NCI-H2171 treated with DMSO at 0.1 percent for 48 hours (cell line): Measurements from ENCODE around the gene CTRL.

Experiments
- DNase-seq: peaks from one replicate; lab custom pipeline; 2025; lab: John Stamatoyannopoulos, UW

CTRL gene

DNA sequence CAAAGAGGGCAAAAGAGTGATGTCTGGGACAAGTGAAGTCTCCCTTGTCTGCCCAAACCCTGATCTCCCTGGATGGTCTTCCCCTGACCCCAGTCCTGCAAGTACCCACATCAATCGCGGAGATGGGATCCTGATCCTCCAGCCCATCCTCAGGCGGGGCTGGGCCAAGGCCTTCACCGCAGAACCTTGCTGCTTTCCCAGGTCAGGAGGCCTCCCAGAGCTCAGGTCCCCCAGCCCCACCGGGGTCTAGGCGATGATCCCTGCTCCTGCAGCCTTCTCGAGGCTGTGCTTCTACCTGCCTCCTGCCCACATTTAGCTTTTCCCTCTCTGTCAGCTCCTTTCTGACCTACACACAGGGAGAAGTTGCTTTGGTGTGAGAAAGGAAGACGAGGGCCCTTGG is 30.5 kb upstream of the CTRL start:
- no peak for DNase-seq

- peak; percentile 74 for DNase-seq
These were observed 29.9 kb upstream of the CTRL start for GRCh38 chr16:67961551-67961957.

DNA sequence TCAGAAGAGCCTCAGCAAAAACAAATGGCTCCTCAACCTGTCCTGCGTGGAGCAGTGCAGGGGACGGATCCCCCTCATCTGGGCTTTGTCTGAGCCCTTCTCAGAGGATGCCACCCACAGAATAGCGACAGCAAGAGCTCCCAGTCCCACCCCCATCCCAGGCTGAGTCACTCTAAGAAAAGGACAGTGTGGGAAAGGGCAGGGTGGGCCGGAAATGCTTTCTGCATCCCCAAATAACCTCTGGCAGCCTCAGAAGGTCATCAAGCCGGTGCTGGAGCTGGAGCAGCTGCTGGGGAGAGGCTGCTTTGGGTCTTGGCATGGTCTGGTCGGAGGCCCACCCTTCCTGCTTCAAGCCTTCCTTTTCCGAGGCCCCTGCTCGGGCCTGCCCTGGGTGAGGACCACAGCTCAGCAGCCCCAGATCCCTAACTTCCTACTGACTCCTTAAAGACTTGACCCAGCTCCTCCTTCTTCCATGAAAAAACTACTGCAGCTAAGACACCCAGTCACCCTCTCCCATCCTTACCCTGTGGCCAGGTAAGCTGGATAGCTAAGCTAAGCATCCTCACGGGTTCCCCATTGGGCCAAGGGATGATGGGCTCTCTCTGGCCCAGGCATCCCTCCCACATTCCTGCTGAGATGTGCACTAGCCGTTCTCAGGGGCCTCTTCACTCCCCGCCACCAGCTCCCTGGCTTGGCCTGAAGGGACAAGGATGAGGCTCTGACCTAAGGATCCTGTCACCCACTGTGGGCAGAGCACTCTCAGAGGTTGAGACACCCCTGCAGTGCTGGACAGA is 28.1 kb upstream of the CTRL start:
- no peak for DNase-seq

DNA sequence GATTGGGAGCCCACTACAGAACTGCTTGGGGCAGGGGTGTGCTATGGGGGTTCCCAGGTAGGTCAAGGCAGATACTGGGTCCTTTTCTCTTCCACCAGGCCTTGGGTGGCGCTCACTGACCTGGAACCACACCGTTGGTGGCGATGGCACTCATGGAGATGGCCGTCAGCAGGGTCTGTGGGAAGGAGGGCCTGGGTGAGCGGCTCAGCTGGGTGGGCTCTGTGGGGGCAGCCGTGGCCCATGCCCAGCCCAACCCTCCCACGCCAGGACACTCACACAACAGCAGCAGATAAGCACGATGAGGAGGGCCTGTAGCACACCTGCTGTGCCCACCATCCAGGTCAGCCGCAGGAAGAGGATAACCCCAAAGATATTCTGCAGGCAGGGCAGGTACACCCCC is 26.0 kb upstream of the CTRL start:
- DNase-seq, result no peak

- no peak for DNase-seq
These were observed 22.9 kb upstream of the CTRL start for GRCh38 chr16:67954421-67955196.

- DNase-seq, result no peak
These were observed 22.1 kb upstream of the CTRL start for GRCh38 chr16:67953641-67954375.

DNA sequence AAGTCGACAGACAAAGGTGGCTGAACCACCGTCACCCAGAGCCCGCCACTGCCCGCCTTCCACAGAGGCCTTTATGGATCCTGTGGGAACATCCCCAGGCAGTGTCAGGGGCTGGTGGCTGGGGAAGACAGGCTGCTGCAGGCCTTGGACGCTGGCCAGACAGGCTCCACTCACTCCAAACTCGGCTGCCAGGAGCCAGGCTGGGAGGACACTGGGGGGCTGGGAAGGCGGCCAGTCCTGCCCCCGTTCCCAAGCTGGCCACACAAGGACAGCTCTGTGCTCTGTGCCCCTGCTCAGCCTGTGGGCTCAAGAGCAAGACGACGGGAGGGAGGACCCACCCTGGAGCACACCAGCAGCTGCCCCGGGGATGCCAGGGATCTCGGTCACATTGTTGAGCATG is 19.8 kb upstream of the CTRL start:
- DNase-seq, result no peak

GRCh38 chr16:67950335-67950843 is 18.7 kb upstream of the CTRL start:
- DNase-seq, result no peak

GRCh38 chr16:67949645-67950044 is 18.0 kb upstream of the CTRL start:
- no peak for DNase-seq

GRCh38 chr16:67948015-67948414 is 16.4 kb upstream of the CTRL start:
- no peak for DNase-seq

DNA sequence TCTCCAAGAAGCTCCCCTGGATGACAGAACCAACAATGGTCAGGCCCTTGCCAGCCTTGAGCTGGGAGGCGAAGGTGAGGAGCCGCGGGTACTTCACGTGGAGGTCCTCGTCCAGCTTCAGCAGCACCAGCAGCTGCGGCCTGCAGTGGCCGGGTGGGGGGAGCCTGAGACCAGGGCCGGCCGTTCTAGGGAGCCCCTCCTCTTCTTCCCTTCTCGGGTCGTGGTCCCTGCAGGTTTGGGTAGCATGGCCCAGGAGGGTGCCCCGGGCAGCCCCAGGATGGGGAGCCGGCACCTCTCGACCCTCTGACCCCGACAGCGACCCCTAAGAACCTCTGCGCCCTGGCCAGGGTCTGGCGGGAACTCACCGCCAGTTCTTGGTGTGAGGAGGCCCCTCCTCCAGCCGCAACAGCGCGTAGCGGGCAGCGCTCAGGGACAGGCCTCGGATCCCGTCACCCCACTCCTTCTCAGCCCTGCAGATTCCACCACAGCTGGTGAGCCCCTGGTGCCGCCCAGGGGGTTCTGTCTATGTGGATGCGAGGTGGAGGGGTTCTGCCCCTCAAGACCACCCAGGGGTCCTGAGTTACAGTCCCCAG is 15.4 kb upstream of the CTRL start:
- DNase-seq, result no peak

DNA sequence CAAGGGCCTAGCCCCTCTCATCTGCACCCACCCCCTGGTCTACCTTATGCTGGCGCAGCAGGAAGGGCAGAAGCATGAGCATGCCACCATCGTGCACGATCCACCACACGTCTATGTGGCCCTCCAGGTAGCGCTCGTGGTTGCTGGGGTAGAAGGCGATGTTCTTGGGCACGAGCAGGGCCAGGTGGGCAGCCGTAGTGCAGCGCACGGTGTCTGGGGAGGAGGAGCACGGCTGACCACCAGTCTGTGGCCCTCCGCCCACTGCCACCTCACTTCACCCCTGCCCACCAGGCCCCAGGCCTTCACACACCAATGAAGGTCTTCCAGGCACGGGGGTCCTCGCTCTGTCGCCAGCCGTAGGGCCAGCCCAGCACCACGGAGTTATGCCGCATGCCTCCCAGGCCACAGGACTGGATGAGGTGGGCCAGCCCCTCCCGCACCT is 14.5 kb upstream of the CTRL start:
- no peak for DNase-seq

DNA sequence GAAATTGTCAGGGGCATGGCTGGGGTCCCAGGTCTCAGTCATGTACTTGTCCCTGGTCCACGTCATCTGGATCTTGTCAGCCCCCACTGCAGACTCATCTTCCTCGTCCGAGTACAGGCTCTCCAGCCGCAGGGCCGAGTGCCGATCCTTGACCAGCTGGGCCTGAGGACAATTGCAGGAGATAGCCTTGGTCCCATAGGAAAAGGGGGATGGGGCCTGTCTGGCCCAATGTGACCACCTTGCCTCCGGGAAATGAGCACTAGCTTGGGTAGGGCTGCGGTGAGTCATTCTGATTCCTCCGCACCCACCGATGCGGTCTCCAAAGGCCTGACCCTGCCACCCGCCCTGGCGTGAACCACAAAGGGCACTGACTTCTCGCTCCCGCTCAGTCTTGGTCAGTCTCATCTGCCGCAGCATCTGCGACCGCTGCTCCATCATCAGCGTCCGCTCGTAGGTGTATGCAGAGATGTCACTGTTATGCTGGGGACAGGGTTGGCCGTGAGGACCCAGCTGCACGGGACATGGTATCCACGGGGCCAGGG is 13.8 kb upstream of the CTRL start:
- DNase-seq, result no peak

DNA sequence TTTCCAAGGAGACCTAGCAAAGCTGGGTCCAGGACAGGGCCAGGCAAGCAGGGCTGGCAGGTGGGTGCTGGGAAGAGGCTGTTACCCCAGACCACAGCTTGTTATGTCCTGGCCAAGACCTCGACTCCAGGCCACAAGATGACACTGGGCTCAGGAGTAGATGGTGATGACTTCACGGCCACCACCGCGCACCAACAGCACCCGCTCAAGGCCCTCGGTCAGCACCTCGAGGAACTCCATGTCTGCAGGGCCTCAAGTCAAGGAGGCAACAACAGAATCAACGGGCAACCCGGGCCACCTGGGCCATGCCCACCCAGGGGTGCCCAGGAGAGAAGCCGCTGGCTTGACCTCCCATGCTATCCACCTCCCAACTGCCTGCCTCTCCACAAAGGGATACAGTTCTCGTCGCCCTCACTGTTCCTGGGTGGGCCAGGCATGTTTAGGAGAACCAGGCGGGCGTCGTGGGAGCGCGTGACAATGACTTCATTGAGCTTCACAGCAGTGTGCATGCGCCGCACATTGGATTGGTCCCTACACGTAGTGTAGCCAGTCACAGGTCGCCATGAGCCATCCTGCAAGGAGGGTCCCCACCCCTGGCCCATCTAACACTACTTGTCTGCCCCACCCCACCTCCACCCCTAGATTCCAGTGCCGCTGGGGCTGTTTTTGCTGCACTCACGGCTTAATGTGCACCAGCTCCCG is 13.2 kb upstream of the CTRL start:
- DNase-seq, result no peak

DNA sequence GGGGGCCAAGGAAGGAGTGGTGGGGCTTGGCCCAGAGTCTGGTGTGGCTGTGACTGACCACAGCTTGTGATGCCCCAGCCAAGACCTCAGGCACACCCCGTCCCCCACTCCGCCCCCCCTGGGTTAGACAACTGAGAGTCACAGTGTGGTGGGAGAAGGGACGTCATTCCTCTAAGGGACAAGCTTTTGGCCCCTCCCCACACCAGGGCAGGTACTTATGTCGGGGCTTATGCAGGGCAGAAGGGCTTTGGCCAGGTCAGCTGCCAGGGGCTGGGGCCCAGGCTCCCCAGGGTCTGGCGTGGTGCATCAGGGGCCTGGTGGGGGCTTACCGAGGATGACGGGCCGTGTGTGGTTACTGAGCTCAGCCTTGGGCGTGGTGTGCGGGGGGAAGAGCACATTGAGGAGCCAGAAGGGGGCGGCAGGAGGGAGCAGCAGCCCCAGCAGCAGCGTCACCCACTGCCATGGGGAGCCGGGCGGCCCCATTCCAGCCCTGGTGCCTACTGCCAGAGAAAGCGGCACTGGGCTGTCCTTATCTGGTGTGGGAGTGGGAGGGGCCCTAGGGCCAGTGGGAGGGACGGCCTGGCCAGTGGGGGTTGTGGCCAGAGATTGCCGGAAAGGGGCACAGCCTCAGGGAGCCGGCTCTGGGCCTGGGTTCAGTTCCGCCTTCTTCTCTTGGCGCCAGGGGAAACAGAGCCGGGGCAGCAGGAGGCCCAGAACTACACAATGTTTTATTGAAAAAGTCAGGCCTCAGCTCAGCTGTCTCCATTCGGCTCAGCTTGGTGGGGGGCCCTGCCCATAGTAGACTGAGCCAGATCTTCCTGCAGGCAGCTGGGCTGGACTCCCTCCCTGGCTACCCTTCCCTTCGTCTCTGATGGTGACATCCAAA is 12.2 kb upstream of the CTRL start, which contains the start of gene LCAT:
Gene LCAT, minus strand, starts transcription at position 502 of the 886 bp plus-strand sequence. Its CDS starts 19 bp downstream, at position 483.
- DNase-seq, result no peak

GRCh38 chr16:67943256-67943618 is 11.6 kb upstream of the CTRL start:
- DNase-seq, result no peak

DNA sequence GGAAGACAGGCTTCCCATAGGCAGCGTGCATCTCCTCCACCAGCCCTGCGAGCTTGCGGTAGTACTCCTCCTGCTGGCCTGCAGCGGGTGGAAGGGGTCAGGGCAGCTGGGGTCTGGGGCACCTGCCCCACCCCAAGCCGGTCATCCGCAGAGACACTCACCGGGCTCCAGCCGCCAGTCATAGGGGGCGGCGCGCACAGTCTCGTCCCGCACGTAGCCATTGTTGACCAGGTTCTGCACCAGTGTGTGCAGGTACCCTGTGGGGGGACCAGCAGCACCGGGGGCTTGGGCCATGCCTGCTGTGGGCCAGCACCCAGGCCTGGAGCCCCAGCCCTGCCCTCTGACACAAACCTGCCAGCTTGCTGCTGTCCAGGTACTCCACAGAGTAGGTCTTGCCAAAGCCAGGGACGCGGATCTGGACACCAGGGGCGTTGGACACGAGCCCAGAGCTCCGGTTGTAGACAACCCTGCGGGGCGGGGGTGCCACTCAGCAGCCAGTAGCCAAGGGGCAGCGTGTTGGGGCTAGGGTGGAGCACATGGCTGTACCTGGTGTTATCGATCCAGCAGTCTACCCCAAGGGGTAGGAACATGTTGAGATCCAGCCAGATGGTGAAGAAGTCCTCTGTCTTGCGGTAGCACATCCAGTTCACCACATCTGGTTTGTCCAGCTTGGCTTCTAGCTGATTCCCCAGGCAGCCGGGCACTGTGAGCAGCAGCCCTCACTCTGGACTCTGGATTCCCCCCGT is 11.0 kb upstream of the CTRL start:
- DNase-seq, result no peak

DNA sequence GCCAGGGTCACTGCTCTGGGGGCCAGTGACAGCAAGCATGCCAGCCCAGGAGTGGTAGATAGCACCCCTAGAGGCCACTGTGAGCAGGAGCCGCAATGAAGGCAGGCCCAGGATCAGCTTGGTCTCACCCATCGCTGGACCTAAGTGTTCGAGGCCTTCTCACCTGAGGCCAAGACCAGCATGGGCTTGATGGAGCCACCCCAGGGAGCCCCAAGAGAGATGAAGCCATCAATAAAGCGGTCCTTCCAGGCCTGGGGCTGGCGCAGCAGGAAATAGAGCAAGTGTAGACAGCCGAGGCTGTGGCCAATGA is 10.5 kb upstream of the CTRL start:
- peak; percentile 11 for DNase-seq

GRCh38 chr16:67941469-67942199 is 10.0 kb upstream of the CTRL start:
- no peak for DNase-seq
